HTERT RPE-1 (cell line): Measurements from ENCODE around the gene IGFL1.
"Not testable (repeated sequence)": the region's sequence is repeated elsewhere in the genome, so short reads cannot be mapped to it uniquely, and the experiment has no call there.

ENCODE experiments used
- in situ Hi-C: fragments of 300-500 bp; cut with MboI; formaldehyde crosslinking; loops from 4 replicates; pipeline ENCODE4 v1.14.3; 2020; ENCODE audit warnings: low sequenced_read_pairs

The IGFL1 gene

GRCh38 chr19:46229442-46229841 lies at the start of gene IGFL1:
IGFL1 (plus strand) TSS chr19:46229742; CDS start chr19:46229775, 33 bp downstream.
- in situ Hi-C loops: no loop called here

DNA sequence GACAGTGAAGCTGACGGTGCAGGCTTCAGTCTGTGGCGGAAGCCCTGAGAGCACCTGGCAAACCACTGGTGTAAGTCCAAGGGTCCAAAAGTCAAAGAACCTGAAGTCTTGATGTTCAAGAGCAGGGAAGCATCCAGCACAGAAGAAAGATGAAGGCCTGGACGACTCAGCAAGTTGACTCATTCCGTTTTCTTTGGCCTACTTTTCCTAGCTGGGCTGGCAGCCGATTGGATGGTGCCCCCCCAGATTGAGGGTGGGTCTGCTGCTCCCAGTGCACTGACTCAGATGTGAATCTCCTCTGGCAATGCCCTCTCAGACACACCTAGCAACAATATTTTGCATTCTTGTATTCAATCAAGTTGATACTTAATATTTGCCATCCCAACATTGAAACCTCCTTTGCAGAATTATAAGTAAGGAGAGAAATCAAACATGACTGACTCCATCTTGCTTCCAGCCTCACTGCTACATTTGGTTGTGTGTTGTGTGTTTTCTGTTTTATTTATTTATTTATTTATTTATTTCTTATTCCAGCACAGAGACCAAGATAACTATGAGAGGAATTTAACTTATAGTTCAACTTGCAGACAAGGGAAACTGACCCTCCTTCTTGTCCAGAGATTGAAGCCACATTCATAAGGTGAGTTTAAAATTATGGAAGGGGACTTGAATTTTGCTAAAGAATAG lies 48.7 kb upstream of the IGFL1 start:
- in situ Hi-C loops: no loop called here

DNA sequence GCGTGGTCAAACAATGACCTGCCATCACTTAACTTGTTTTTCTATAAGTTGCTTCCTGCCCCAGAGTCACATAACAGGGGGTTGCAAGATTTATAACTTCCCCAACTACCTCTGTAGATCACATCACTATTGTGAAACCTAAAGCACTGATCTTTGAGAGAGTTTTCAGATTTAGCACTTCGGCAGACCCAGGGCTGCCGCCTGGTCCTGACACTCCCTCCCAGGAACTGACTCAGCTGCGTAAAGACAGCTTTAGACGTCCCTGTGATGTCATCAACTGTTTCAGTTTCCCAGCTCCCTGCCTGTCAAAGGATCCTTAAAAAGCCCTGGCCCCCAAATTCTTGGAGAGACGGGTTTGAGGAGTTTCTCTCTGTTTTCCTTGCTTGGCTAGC lies 48.2 kb upstream of the IGFL1 start:
- in situ Hi-C loops: no loop called here

- in situ Hi-C loops: no loop called here
Observed at GRCh38 chr19:46182476-46182875, 47.1 kb upstream of the IGFL1 start.

DNA sequence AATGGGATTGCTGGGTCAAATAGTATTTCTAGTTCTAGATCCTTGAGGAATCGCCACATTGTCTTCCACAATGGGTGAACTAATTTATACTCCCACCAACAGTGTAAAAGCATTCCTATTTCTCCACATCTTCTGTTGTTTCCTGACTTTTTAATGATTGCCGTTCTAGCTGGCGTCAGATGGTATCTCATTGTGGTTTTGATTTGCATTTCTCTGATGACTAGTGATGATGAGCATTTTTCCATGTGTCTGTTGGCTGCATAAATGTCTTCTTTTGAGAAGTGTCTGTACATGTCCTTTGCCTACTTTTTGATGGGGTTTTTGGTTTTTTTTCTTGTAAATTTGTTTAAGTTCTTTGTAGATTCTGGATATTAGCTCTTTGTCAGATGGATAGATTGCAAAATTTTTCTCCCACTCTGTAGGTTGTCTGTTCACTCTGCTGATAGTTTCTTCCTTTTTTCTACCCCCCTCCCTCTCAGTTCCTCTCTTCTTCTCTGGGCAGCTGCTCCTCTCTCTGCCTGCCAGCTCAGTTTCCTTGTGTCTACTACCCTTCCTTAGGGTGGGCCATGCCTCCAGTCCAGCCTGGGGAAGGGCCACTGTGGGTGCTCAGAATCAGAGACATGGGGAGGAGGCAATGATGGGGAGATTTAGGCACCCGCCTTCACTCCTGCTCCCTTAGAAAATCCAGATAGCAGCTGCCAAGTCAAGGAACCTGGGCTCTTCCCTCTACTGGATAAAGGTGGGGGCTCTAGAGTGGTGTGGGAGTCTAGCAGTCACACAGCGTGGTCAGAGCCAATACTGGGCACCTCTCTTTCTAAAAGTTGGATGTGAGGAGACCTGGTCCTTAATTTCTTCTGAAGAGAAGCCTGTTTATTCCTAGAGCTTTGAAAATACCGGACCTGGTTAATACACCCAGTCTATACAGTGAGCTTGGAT lies 44.5 kb upstream of the IGFL1 start:
- in situ Hi-C loops: not testable (repeated sequence)

GRCh38 chr19:46186101-46186716 lies 43.3 kb upstream of the IGFL1 start:
- in situ Hi-C loops: no loop called here

DNA sequence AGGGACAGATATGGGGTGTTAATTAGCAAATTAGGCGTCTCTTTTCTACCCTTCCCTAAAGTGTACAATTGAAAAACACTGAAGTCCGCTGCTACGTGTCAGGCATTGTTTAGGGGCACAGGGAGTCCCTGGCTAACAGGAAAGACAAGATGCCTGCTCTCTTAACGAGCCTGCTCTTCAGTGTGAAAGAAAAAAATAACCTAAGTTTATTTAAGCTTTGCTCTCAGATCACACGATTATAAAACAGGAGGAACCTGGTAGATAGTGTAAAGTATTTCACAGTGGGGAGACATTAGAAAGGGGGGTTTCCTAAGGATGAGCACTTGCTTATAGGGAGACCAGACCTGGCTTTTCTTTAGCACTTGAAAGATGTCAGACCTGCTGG lies 42.8 kb upstream of the IGFL1 start:
- in situ Hi-C loops: no loop called here

- in situ Hi-C loops: no loop called here
Observed at GRCh38 chr19:46189971-46190888, 39.3 kb upstream of the IGFL1 start.

DNA sequence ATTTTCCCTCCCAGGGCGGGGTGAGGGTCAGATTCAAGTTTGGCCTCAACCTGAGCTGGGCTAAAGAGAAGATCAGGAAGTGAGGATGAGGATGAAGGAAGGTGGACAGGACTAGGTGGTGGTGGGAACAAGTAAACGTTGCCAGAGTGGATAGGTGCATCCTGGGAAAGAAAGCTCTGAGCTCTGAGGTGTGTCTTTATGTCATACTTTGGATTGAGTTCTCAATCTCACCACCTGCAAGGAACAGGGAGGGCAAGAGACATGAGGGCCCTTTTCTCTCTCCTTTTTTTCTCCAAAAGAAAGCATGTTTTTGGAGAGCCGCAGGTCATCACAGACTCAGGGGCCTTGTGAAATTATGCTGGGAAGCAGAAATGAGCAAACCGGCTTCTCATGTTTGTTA lies 38.2 kb upstream of the IGFL1 start:
- in situ Hi-C loops: no loop called here

DNA sequence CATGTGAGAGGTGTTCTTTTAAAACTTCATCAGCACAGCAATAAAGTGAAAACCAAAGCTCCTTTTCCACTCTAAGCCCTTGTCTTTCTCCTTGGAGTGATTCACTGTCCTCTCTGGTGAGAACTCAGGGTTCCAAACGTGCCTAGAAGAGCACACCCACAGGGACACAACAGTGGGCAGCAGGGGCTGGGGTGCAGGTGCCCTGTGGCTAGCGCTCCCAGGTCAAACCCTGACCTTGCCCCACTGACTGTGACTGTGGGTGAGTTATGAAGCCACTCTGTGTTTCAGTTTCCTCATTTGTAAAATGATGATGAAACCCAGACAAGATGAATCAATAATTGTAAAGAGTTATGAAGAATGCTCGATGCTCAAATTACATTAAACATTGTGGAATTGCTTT lies 37.6 kb upstream of the IGFL1 start:
- in situ Hi-C loops: no loop called here

GRCh38 chr19:46192626-46192991 lies 36.9 kb upstream of the IGFL1 start:
- in situ Hi-C loops: not testable (repeated sequence)

DNA sequence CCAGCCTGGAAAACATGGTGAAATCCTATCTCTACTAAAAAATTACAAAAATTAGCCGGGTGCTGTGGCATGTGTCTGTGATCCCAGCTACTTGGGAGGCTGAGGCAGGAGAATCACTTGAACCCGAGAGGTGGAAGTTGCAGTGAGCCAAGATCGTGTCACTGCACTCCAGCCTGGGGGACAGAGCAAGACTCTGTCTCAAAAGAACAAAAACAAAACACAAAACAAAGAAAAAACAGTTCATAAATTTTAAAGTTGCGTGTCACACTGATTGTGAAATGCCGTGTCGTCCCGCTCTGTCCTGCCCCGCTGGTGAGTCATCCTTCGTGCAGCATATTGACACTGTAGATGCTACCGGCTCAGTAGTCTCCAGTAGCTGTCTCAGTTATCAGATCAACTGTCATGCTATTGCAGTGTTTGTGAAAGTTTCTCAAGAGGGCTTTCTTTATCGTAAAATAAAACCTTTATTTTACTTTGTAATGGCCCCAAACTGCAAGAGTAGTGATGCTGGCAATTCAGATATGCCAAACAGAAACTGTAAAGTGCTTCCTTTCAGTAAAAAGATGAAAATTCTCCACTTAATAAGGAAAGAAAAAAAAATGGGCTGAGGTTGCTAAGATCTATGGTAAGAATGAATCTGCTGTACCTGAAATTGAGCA lies 36.4 kb upstream of the IGFL1 start:
- in situ Hi-C loops: no loop called here

GRCh38 chr19:46193678-46194077 lies 35.9 kb upstream of the IGFL1 start:
- in situ Hi-C loops: no loop called here

- in situ Hi-C loops: no loop called here
Observed at GRCh38 chr19:46195104-46195503, 34.4 kb upstream of the IGFL1 start.

DNA sequence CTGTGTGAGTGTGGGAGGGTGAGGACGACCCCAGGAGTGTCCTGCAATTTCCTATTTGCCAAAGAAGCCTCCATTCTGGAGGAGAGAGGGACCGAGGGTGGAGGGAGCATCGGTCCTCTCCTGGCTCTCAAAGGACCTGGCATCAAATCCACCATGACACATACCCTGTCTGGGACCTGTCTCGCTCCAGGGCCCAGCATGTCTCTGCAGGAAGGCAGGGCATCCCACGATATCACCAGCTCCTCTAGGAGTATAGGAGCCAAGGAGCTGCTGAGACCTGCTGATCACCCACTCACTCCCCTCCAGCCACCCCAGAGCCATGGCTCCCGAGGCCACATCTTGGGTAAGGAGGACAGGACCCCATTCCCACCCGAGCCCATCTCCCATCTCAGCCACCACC lies 33.6 kb upstream of the IGFL1 start:
- in situ Hi-C loops: not testable (repeated sequence)

DNA sequence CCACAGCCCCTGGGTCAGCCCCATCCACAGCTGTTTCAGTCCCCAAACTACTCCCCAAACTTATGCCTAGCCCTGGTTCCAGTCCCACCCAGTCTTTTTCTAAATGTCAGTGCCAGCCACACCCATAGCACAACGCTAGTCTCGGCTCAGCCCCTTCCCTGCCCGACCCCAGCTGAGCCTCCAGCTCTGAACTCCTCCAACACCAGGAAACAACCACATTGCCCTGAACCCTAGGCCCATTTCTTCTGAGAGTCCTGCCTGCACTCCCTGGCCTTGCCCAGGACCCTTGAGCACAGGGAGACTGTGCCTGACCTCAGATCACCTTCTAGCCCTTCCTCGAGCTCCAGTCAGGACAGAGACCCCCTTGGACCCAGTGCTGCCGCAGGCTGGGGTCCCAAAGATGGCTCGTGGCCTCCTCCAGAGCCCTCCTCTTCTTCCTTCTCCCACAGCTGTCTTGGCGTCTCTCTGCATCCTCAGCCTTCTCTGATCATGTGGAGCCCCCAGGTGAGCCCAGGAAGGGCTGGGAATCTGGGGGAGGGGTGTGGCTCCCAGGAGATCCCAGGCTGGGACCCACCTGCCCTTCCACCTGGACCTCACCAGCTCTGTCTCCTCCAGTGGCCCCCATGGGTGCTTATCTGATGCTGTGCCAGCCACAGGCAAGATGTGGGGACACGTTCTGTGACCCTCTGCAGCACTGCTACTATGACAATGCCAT lies 33.0 kb upstream of the IGFL1 start:
- in situ Hi-C loops: no loop called here

DNA sequence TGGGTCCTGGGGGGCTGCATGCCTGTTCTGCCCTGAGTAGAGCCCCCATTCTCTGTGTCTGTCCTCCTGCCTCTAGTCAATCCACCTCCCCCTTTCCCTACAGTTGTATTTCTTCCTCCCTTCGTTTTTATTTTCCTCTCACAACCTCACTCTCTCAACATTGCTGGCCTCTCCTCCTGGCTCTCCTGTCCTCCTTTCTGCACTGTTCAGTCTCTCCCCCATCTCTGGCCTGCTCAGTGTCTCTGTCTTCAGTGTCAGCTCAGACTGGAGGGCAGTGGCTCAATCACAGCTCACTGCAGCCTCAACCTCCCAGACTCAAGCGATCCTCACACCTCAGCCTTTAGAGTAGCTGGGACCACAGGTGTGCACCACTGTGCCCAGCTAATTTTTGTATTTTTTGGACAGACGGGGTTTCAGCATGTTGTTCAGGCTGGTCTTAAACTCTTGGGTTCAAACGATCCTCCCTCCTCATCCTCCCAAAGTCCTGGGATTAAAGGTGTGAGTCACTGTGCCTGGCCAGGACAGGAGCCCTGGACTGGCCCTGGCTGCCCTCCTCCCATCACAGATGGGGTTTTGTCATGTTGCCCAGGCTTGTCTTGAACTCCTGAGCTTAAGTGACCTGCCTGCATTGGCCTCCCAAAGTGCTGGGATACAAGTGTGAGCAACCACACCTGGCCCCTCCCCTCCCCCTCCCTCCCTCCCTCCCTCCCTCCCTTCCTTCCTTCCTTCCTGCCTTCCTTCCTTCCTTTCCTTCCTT lies 32.0 kb upstream of the IGFL1 start:
- in situ Hi-C loops: no loop called here

DNA sequence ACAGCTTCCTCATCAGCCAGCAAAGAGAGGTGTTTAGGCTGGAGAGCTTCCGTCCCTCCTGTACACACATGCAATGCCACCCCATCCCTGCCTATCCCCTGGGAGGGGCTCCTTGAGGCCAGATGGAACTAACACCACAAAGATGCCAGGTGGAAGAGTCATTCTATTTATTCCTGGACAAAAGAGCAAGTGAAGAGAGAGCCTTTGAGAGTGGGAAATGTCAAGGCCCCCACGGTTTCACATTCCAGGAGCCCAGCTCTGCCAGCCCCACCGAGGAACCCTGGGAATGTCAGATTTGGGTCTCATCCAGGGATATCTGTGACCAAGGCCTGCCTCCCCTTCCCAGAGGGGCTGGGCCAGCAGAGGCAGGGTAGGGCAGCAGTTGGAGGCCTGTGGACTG lies 30.8 kb upstream of the IGFL1 start:
- in situ Hi-C loops: no loop called here
